Measurements from ENCODE around the gene DNAJC24. TPM values are rescaled to one million over a fixed set of nuclear protein-coding genes. Genes with fewer than 3 reads are reported as not detected.

DNAJC24 gene
- total and polyA plus RNA-seq, 2 of the 4 experiments (the other 2 are of a cell fraction): 8.2 to 8.9 TPM

DNA sequence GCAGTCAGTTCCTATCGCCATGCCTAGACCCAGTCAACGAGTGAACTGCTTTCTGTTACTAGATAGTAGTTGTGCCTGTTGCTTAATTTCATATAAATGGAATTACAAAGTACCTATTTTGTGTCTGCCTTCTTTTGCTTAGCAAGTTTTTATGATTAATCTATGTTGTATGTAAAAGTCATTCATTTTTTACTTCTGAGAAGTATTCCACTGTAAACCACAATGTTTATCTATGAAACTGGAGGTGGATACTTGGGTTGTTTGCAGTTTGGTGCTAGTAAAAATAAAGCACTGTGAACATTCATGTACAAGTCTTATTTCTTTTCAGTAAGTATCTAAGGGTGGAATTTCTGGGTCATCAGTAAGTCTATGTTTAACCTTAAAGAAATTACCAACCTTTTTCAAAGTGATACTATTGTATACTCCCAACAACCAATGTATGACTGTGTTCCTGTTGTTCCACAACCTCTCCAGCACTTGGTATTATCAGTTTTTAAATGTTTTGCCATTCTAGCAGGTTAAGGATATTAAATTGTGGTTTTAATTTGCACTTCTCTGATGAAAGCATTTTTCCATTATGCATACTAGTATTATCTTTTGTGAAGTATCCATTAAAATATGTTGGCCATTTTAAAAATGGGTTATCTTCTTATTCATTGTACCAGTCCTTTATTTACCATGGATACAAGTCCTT, 68.2 kb downstream of the DNAJC24 start:
- Histone ChIP-seq H2BK20ac (ENCODE audit: low read depth, low read length) (no peak overlapping the region), H2AK9ac (replicated peaks; ENCODE audit: low read depth, low read length, poor library complexity) (no peak overlapping the region), H2AFZ (replicated peaks; ENCODE audit: low read length, poor library complexity) (no peak overlapping the region), H3K36me3 (ENCODE audit: control insufficient read depth, insufficient read depth, low read length) (no peaks in the 10 kb centered on the region), H3K9me3 (ENCODE audit: control insufficient read depth, insufficient read depth, low read length) (no peaks in the 10 kb centered on the region), H3K9me1 (ENCODE audit: insufficient read depth, low read length) (0 out of 2 replicates have a peak, but pooled peaks cover 2% of the 10 kb centered on the region), H3K9ac (ENCODE audit: low read depth, low read length) (no peak overlapping the region), H2BK15ac (ENCODE audit: low read depth, low read length) (no peak overlapping the region), H2BK5ac (ENCODE audit: low read depth, low read length, poor library complexity, severe bottlenecking) (peak overlapping the region; percentile 54), H2AK5ac (ENCODE audit: low read depth, low read length) (peak overlapping the region; percentile 29; the same call in 1 of the 2 replicates), H3K4me3 (ENCODE audit: insufficient read depth, low read depth, low read length) (no peak overlapping the region), H4K20me1 (ENCODE audit: insufficient read depth, low read length) (peaks cover 5% of the 10 kb centered on the region; the same call in 1 of the 2 replicates), H3K18ac (ENCODE audit: low read depth, low read length) (no peak overlapping the region), H4K5ac (ENCODE audit: low read depth, low read length) (no peak overlapping the region), H3K27ac (ENCODE audit: insufficient read depth, low read length) (no peak overlapping the region), H3K14ac (replicated peaks; ENCODE audit: low read depth, low read length) (no peak overlapping the region), H3K27me3 (ENCODE audit: control insufficient read depth, insufficient read depth, low read length) (no peaks in the 10 kb centered on the region), H4K8ac (ENCODE audit: low read depth in 2 of 2, low read length in 2 of 2) (no peak overlapping the region), H3K23ac (ENCODE audit: low read depth, low read length) (no peak overlapping the region), H3K4ac (ENCODE audit: low read depth, low read length) (no peak overlapping the region), H3K4me1 (ENCODE audit: control insufficient read depth, insufficient read depth, low read length) (no peaks in the 10 kb centered on the region), H3K56ac (ENCODE audit: extremely low read depth, insufficient read depth, low read length) (no peak overlapping the region), H4K91ac (ENCODE audit: insufficient read depth, low read depth, low read length) (no peak overlapping the region), H3K4me2 (ENCODE audit: low read depth, low read length) (no peak overlapping the region), H2BK120ac (ENCODE audit: low read depth, low read length) (no peak overlapping the region), H3K79me1 (ENCODE audit: low read depth in 1 of 2, low read length in 2 of 2) (no peaks in the 10 kb centered on the region)
- TF ChIP-seq MXI1 (IDR thresholded peaks at IDR 0.05; ENCODE audit: borderline replicate concordance, low read depth, low read length) (no peak), CEBPB (IDR thresholded peaks at IDR 0.05; ENCODE audit: low read depth, low read length) (peak; percentile 60), RAD21 (IDR thresholded peaks at IDR 0.05; ENCODE audit: low read length) (no peak), BHLHE40 (IDR thresholded peaks at IDR 0.05; ENCODE audit: low read depth, low read length) (no peak), SMC3 (IDR thresholded peaks at IDR 0.05; ENCODE audit: low read depth, low read length) (no peak), MAFK (IDR thresholded peaks at IDR 0.05; ENCODE audit: low read depth, low read length) (peak; percentile 10; the same call in 1 of the 2 replicates)
- TF ChIP-seq, protein P1, sequence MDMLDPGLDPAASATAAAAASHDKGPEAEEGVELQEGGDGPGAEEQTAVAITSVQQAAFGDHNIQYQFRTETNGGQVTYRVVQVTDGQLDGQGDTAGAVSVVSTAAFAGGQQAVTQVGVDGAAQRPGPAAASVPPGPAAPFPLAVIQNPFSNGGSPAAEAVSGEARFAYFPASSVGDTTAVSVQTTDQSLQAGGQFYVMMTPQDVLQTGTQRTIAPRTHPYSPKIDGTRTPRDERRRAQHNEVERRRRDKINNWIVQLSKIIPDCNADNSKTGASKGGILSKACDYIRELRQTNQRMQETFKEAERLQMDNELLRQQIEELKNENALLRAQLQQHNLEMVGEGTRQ (IDR thresholded peaks at IDR 0.05; ENCODE audit: low read depth, low read length): no peak
- no CpG with 5 or more reads among the region's 2 CpGs for whole genome bisulfite sequencing, 2 experiments (ENCODE audit: extremely low coverage in 2 of 2, insufficient read length in 1 of 2)
- intact Hi-C loops (cut with micrococcal nuclease) (no loop called here), dilution Hi-C loops (cut with HindIII; ENCODE audit: low sequenced_read_pairs, unreplicated experiment) (no loop called here), in situ Hi-C loops (cut with MboI; ENCODE audit: low sequenced_read_pairs) (no loop called here)
- ChIA-PET CTCF (no interaction called here), POLR2A (ENCODE audit: unreplicated experiment) (no interaction called here)
- ATAC-seq (ENCODE audit: low read depth): peak; percentile 91
- BruUV-seq (replicated peaks): no TSS peak
- DNase-seq: peak; percentile 84

Data from IMR-90 (cell line).